GM19468 (cell line): ENCODE measurements around the gene PSTPIP1.

Experiments
- ATAC-seq: cut with Tn5 transposase; IDR thresholded peaks from one replicate; pipeline ENCODE4 v1.9.1; 2021; ENCODE audit warnings: mild to moderate bottlenecking, moderate library complexity, moderate number of reproducible peaks; ENCODE audit not compliant: unreplicated experiment; ENCODE audit errors: extremely low read depth

Gene PSTPIP1

GRCh38 chr15:76996526-76997401 is 1.8 kb downstream of the PSTPIP1 start:
- no peak for ATAC-seq

- no peak for ATAC-seq
These were observed 3.8 kb downstream of the PSTPIP1 start for GRCh38 chr15:76998663-76999285.

- no peak for ATAC-seq
These were observed 5.1 kb downstream of the PSTPIP1 start for GRCh38 chr15:76999996-77000395.

GRCh38 chr15:77001351-77001750 is 6.4 kb downstream of the PSTPIP1 start:
- ATAC-seq = no peak

GRCh38 chr15:77001966-77002365 is 7.0 kb downstream of the PSTPIP1 start:
- ATAC-seq = no peak

- no peak for ATAC-seq
These were observed 7.5 kb downstream of the PSTPIP1 start for GRCh38 chr15:77002436-77002835.

GRCh38 chr15:77002954-77003912 is 8.3 kb downstream of the PSTPIP1 start:
- peak; percentile 42 for ATAC-seq

- no peak for ATAC-seq
These were observed 9.3 kb downstream of the PSTPIP1 start for GRCh38 chr15:77004189-77004588.

GRCh38 chr15:77009176-77009575 is 14.2 kb downstream of the PSTPIP1 start:
- ATAC-seq = no peak

- ATAC-seq = no peak
These were observed 14.9 kb downstream of the PSTPIP1 start for GRCh38 chr15:77009646-77010311.

GRCh38 chr15:77010312-77010686 is 15.4 kb downstream of the PSTPIP1 start:
- ATAC-seq = no peak

GRCh38 chr15:77010857-77011256 is 15.9 kb downstream of the PSTPIP1 start:
- ATAC-seq = no peak

- ATAC-seq = no peak
These were observed 17.3 kb downstream of the PSTPIP1 start for GRCh38 chr15:77012117-77012712.

GRCh38 chr15:77012868-77013267 is 17.9 kb downstream of the PSTPIP1 start:
- no peak for ATAC-seq

GRCh38 chr15:77013776-77014131 is 18.8 kb downstream of the PSTPIP1 start:
- no peak for ATAC-seq

GRCh38 chr15:77014132-77015081 is 19.5 kb downstream of the PSTPIP1 start:
- ATAC-seq = no peak

- no peak for ATAC-seq
These were observed 20.9 kb downstream of the PSTPIP1 start for GRCh38 chr15:77015646-77016320.

GRCh38 chr15:77016321-77016695 is 21.4 kb downstream of the PSTPIP1 start:
- ATAC-seq = no peak
